HL-60 (cell line): ENCODE data around the gene AKT1.
A peak's percentile ranks its signal among the peaks of the same experiment; 100 is the strongest.

Source experiments
- DNase-seq, 2 experiments: peaks; one replicate each; pipeline ENCODE4 v3.0.0-alpha.2; 2010 to 2020; ENCODE audit warnings: low read depth in 1 of 2, low spot score in 1 of 2
- H3K27ac ChIP-seq: fragments of 250-450 bp; sonication (Bioruptor Pico); replicated peaks from 2 replicates; pipeline ENCODE4 v1.5.1; 2020; ENCODE audit warnings: mild to moderate bottlenecking, moderate library complexity
- H3K27me3 ChIP-seq: fragments of 250-450 bp; sonication (Bioruptor Pico); 2 replicates; pipeline ENCODE4 v1.5.1; 2021; ENCODE audit warnings: mild to moderate bottlenecking, moderate library complexity; ENCODE audit not compliant: insufficient read depth, poor library complexity, severe bottlenecking
- H3K4me3 ChIP-seq: replicated peaks from 2 replicates; pipeline ENCODE4 v1.5.1; 2011; ENCODE audit warnings: mild to moderate bottlenecking, control low read depth, low read length; ENCODE audit not compliant: insufficient read depth
- GABPA ChIP-seq: IDR thresholded peaks from 2 replicates; pipeline ENCODE4 v1.6.1; 2012; ENCODE audit warnings: low read depth
- POLR2AphosphoS5 ChIP-seq: IDR thresholded peaks from 2 replicates; pipeline ENCODE4 v1.6.1; 2012; ENCODE audit warnings: low read depth
- SPI1 ChIP-seq: IDR thresholded peaks from 2 replicates; pipeline ENCODE4 v1.6.1; 2012; ENCODE audit warnings: low read depth, mild to moderate bottlenecking, borderline replicate concordance
- TF ChIP-seq, protein P1 (sequence below): IDR thresholded peaks from one replicate; pipeline ENCODE4 v1.5.1; 2011; ENCODE audit warnings: low read length, control low read depth, inconsistent platforms; ENCODE audit not compliant: insufficient read depth
- TF ChIP-seq, protein P2 (sequence below): IDR thresholded peaks from 2 replicates; pipeline ENCODE4 v1.6.1; 2012; ENCODE audit warnings: low read depth; ENCODE audit not compliant: insufficient replicate concordance

Gene AKT1

DNA sequence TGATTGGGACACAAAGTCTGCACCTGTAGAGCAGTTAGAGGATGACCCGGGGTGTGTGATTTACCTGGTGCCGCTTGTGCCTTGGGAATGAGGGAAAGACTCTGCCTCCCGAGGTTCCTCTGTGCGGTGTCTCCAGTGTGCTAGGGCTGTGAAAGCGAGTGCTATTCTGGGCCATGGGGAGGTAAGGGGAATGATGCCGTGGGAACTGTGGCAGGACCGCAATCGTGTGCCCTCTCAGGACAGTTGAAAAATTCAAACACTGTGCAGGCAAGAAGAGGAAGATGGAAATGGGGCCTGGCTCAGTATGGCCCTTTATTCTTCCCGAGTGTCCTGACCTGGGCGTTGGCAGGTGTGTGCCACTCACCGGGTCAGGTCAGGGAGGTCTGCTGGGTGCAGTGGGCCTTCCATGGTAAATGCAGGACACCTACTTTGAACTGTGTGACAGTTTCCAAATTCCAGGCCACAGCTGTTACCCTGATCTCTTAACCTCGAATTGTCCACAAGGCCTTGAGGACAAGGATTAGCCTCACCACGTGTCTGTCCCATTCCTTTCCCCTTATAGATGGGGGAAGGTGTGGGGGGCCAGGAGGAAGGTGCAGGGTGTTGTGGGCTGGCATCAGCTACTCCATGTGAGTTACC is 41.2 kb downstream of the AKT1 start:
- Histone ChIP-seq H3K27me3 (no peaks in the 10 kb centered on the region), H3K4me3 (peak overlapping the region; percentile 83), H3K27ac (peak overlapping the region; percentile 99)
- no peak for DNase-seq
- TF ChIP-seq SPI1 (no peak), POLR2AphosphoS5 (peak; percentile 29; the same call in 1 of the 2 replicates), GABPA (no peak)
- TF ChIP-seq, protein P1, sequence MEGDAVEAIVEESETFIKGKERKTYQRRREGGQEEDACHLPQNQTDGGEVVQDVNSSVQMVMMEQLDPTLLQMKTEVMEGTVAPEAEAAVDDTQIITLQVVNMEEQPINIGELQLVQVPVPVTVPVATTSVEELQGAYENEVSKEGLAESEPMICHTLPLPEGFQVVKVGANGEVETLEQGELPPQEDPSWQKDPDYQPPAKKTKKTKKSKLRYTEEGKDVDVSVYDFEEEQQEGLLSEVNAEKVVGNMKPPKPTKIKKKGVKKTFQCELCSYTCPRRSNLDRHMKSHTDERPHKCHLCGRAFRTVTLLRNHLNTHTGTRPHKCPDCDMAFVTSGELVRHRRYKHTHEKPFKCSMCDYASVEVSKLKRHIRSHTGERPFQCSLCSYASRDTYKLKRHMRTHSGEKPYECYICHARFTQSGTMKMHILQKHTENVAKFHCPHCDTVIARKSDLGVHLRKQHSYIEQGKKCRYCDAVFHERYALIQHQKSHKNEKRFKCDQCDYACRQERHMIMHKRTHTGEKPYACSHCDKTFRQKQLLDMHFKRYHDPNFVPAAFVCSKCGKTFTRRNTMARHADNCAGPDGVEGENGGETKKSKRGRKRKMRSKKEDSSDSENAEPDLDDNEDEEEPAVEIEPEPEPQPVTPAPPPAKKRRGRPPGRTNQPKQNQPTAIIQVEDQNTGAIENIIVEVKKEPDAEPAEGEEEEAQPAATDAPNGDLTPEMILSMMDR: no peak
- TF ChIP-seq, protein P2, sequence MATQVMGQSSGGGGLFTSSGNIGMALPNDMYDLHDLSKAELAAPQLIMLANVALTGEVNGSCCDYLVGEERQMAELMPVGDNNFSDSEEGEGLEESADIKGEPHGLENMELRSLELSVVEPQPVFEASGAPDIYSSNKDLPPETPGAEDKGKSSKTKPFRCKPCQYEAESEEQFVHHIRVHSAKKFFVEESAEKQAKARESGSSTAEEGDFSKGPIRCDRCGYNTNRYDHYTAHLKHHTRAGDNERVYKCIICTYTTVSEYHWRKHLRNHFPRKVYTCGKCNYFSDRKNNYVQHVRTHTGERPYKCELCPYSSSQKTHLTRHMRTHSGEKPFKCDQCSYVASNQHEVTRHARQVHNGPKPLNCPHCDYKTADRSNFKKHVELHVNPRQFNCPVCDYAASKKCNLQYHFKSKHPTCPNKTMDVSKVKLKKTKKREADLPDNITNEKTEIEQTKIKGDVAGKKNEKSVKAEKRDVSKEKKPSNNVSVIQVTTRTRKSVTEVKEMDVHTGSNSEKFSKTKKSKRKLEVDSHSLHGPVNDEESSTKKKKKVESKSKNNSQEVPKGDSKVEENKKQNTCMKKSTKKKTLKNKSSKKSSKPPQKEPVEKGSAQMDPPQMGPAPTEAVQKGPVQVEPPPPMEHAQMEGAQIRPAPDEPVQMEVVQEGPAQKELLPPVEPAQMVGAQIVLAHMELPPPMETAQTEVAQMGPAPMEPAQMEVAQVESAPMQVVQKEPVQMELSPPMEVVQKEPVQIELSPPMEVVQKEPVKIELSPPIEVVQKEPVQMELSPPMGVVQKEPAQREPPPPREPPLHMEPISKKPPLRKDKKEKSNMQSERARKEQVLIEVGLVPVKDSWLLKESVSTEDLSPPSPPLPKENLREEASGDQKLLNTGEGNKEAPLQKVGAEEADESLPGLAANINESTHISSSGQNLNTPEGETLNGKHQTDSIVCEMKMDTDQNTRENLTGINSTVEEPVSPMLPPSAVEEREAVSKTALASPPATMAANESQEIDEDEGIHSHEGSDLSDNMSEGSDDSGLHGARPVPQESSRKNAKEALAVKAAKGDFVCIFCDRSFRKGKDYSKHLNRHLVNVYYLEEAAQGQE: no peak

DNA sequence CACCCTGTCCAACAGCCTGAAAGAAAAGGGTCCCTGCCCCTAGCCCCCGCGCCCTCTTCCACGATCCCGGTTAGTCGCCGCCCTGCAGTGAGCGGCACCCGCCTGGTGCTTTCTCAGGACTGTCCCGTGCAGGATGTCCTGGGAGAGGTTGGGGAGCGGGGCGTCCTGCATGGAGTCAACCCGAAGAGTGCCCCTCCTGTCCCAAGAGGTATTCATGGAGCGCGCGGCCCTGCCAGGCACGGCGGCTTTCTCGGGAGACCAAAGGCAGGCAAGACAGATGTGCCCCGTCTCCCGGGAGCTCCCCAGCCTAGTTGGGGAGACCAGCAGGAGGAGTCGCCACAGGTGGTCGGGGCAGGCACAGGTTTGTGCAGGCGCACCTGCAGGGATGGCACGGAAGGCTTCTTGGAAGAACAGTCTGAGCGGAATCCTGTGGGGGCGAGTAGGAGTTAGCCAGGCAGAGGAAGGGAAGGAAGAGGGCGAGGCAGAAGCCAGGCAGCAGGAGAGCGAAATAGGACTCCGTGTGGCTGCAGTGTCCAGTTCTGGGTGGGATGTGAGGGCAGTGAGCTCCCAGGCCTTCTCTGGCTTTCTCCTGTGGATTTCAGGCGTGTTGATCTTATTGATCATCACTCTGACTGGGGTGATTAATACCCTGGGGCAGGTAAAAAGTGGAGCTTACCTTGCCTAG is 41.9 kb downstream of the AKT1 start:
- TF ChIP-seq POLR2AphosphoS5 (no peak), GABPA (no peak), SPI1 (no peak)
- TF ChIP-seq, protein P2: no peak
- TF ChIP-seq, protein P1: no peak
- DNase-seq: no peak
- no peaks in the 10 kb centered on the region for H3K27me3 ChIP-seq
- peak overlapping the region; percentile 83 for H3K4me3 ChIP-seq
- H3K27ac ChIP-seq: peak overlapping the region; percentile 99

DNA sequence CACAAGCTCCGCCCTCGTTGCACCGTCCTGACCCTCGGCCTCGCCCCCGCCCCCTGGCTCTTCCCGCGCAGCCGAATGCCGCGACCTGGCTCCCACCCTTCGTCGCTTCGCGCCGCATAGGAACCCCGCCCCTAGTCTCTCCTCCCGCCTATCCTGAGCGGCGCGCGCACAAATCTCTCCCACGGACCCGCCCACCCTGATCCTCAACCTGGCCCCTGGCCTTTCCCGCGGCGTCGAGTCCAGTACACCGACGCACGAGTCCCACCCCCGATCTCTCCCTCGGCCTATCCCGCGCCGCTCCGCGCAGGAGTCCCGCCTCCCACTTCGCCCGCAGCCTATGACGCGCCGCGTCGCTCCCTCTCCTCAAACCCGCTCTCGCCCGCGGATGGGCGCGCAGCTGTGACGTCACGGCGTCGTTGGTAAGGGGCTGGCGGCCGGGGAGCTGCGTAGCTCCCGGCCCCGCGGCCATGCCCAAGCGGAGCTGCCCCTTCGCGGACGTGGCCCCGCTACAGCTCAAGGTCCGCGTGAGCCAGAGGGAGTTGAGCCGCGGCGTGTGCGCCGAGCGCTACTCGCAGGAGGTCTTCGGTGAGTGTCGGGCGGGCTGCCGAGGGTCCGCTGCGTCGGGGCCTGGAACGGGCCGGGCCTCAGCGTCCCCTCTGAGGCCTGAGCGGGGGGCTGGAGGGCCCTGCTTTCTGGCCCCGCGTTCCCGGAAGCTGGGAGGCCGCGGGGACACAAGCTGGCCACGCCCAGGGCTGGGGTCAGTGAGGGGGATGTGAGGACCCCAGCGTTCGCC is 42.6 kb downstream of the AKT1 start, which contains the start of gene SIVA1:
TSS of gene SIVA1 (plus strand) at position 413 of the 793 bp plus-strand sequence. CDS start at position 468, 55 bp downstream.
- H3K27ac ChIP-seq: peak within 1 kb of the TSS; percentile 99
- no peaks in the 10 kb centered on the region for H3K27me3 ChIP-seq
- H3K4me3 ChIP-seq: peak within 1 kb of the TSS; percentile 83
- TF ChIP-seq SPI1: no peak
- TF ChIP-seq, protein P2: no peak
- no peak for TF ChIP-seq GABPA
- peak; percentile 79; the same call in 1 of the 2 replicates for TF ChIP-seq POLR2AphosphoS5
- TF ChIP-seq, protein P1: no peak
- DNase-seq: peak; percentile 100
